Loucy (cell line): ENCODE data around the gene VWA8.

Experiments
- EZH2phosphoT487 ChIP-seq: fragments of 200-600 bp; IDR thresholded peaks from 2 replicates; pipeline ENCODE4 v1.6.1; 2018; ENCODE audit warnings: antibody characterized with exemption, mild to moderate bottlenecking, moderate library complexity, borderline replicate concordance
- TF ChIP-seq, protein P1 (sequence below): fragments of 200-600 bp; sonication (generic); conservative IDR thresholded peaks from 2 replicates; pipeline ENCODE4 v1.5.1; 2014; ENCODE audit warnings: mild to moderate bottlenecking, antibody characterized with exemption, low read length

DNA sequence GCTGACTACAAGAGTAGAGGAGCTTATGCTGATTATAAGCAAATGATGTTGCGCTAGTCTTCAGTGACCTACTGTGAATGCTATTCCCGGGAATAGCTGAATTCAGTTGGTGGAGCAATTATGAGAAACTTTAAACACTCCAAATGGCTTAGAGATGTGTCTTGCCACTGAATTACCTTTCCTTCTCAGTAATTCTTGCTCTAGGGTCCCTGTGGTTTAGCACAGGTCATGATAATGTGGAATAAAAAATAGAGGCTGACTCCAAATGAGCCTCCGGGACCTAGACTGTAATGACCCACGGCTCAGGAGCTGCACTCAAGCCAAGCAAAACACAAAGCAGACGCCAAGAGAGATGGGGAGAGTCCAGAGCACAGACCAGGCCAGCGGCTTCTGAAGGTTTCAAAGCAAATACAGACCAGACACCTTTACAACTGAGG is 378.9 kb downstream of the VWA8 start:
- TF ChIP-seq, protein P1, sequence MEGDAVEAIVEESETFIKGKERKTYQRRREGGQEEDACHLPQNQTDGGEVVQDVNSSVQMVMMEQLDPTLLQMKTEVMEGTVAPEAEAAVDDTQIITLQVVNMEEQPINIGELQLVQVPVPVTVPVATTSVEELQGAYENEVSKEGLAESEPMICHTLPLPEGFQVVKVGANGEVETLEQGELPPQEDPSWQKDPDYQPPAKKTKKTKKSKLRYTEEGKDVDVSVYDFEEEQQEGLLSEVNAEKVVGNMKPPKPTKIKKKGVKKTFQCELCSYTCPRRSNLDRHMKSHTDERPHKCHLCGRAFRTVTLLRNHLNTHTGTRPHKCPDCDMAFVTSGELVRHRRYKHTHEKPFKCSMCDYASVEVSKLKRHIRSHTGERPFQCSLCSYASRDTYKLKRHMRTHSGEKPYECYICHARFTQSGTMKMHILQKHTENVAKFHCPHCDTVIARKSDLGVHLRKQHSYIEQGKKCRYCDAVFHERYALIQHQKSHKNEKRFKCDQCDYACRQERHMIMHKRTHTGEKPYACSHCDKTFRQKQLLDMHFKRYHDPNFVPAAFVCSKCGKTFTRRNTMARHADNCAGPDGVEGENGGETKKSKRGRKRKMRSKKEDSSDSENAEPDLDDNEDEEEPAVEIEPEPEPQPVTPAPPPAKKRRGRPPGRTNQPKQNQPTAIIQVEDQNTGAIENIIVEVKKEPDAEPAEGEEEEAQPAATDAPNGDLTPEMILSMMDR = no peak
- TF ChIP-seq EZH2phosphoT487 = no peak
